ENCODE measurements around the gene ANKRD55.
"Not testable (repeated sequence)": the region's sequence is repeated elsewhere in the genome, so short reads cannot be mapped to it uniquely, and the experiment has no call there.

The ANKRD55 gene

GRCh38 chr5:56100439-56101176, 132.5 kb downstream of the ANKRD55 start:
- no peak for DNase-seq

DNA sequence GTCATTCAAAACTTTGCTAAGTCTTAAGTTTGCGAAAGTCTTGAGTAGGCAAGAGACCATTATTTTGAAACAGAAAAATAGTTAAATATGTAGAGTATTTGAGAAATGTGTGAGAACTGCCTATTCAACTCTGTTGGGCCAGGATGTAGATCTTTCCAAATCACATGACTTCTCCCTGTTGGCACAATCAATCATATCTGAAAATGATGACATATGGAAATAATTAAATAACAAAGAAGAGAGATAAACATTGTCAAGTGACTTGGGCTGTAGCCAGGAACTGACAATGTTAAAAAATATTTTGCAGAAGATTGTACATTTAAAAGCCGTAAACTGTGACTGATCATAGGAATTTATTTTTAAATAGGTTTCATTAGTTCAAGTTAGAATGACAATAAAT, 133.8 kb downstream of the ANKRD55 start:
- DNase-seq = no peak

- DNase-seq = no peak
Observed at GRCh38 chr5:56097055-56097454, 136.1 kb downstream of the ANKRD55 start.

GRCh38 chr5:56095579-56096102, 137.5 kb downstream of the ANKRD55 start:
- peak; percentile 86 for DNase-seq

DNA sequence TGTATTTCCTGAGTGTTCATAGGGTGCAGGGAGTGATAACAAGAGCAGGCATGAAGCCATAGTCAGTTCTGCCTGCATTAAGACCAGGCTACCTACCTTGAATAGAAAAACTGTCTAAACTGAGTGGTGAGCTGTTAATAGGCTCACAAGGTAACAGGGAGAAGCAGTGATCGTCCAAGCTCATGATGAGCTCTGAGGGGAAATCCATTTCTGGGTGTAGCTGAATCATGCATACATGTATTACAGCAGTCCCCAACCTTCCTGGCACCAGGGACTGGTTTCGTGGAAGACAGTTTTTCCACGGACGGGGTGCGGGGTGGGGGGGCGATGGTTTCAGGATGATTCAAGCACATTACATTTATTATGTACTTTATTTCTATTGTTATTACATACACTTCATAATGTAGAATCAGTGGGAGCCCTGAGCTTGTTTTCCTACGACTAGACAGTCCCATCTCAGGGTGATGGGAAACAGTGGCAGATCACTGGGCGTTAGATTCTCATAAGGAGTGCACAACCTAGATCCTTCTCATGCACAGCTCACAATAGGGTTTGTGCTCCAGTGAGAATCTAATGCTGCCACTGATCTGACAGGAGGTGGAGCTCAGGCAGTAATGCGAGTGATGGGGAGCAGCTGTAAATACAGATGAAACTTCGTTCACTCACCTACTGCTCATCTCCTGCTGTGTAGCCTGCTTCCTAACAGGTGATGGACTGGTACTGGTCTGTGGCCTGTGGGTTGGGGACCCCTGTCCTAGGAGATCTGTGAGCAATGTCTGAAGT, 138.4 kb downstream of the ANKRD55 start:
- DNase-seq = peak; percentile 74

- DNase-seq = no peak
Observed at GRCh38 chr5:56093970-56094369, 139.2 kb downstream of the ANKRD55 start.

DNA sequence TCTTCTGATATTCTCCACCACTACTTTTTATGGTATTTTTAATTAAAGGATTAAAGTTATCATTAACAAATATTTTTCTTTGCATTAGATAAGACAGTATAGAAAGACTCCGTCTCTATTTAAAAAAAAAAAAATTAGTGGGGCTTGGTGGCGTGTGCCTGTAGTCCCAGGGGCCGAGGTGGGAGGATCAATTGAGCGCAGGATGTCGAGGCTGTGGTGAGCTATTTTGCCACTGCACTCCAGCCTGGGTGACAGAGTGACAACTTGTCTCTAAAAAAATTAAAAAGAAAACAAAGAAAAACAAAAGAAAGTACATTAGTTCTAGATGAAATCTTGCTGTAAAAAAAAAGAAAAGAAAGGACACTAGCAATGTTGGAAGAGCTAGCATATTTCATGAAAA, 141.0 kb downstream of the ANKRD55 start:
- no peak for DNase-seq

- no peak for DNase-seq
Observed at GRCh38 chr5:56091664-56092063, 141.5 kb downstream of the ANKRD55 start.

DNA sequence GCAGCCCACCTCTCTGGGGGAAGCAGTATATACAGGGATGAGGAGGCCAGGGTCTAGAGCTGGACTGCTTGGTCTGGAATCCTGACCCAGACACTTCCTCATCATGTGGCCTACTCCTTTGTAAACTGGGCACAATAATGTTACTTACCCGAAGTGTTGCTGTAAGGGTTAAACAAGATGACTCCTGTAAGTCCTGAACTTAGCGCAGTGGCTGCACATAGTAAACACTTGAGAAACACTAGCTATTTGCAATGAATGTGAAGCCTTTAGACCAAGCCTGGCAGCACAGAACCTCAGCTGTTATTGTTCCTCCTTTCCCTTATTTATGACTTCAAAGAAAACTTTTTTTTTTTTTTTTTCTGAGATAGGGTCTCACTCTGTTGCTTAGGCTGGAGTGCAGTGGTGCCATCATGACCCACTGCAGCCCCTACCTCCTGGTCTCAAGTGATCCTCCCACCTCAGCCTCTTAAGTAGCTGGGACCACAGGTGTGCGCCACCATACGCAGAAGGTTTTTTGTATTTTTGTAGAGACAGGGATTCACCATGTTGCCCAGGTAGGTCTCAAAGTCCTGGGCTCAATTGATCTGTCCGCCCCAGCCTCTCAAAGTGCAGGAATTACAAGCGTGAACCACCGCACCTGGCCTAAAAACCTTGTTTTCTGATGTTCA, 142.2 kb downstream of the ANKRD55 start:
- no peak for DNase-seq

GRCh38 chr5:56088967-56089829, 143.9 kb downstream of the ANKRD55 start:
- DNase-seq = no peak

DNA sequence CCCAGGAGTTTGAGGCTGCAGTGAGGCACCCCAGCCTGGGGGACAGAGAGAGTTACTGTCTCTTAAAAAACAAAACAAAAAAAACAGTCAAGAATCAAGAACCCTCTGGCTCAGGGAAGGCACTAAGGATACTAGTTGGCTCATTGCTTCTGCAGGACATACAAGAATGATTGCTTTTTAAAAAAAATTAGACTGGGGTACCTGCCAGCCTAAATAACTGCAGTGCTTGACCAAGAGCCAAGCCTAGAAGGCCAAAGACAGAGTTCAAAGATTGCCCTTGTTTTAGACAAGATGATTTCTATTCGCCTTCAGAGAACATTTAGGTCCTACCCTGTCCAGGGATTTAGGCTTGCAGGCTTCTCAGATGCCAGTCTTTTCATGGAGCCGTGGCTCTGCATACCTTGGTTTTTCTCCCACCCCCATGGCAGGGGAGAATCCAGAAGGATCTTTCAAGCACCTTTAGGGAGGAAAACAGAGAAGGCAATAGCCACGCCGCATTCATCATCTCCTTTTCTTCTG, 144.6 kb downstream of the ANKRD55 start:
- no peak for DNase-seq

DNA sequence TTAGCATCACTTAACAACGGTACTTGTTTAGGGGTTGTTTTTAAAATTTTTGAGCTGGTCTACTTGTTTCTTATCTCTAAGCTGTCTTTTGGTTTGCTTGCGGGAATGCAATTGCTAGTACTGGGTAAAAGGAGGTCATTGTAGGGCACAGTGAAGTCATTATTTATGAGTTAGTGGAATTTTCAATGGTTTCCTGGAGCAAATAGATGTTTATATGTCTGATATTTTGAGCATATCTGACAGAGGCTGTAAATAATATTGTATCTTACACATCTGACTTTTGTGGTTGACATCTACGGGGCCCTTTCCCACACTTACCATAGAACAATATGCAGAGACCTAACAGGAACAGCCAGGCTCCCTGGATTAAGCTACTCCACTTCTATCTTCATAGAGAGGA, 147.9 kb downstream of the ANKRD55 start:
- DNase-seq = no peak

GRCh38 chr5:56083286-56083854, 149.8 kb downstream of the ANKRD55 start:
- DNase-seq = no peak

GRCh38 chr5:56081053-56081642, 152.0 kb downstream of the ANKRD55 start:
- DNase-seq = peak; percentile 22

DNA sequence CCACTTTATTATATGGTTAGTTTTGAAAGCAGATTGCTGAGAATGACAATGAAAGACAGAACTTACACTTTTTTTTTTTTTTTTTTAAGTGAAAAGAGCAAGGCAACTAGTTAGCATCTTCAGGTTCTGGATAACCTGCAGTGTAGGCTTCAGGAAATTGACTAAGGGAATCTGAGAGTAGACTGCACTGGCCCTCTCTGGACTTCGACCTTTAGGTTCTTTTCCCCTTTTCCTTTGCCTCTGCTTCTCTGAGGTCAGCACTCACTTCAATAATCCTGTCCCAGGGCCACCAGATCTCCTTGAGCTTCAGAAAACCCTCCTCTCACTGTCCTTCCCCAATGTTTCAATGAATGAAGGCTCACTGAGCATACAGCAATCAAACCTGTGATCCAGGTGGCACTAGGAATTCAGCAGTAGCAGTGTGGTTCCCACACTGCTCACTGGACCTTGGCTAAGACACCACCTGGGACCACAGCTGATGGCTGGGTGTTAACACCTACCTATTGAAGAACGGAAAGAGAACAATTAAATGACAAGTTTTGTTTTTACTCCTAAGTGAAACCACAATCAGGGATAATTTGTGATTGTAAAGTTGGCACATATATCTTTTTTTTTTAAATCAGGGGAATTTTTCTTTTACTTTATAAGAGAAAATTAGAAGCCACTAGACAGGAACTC, 152.6 kb downstream of the ANKRD55 start:
- no peak for DNase-seq

DNA sequence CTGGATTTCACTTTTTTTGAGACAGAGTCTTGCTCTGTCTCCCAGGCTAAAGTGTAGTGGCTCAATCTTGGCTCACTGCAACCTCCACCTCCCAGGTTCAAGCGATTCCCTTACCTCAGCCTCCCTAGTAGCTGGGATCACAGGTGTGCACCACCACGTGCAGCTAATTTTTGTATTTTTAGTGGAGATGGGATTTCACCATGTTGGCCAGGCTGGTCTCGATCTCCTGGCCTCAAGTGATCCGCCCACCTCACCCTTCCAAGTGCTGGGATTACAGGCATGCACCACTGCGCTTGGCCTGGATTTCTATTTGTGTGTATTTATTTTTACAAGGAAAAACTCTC, 154.0 kb downstream of the ANKRD55 start:
- not testable (repeated sequence) for DNase-seq

GRCh38 chr5:56078278-56079156, 154.6 kb downstream of the ANKRD55 start:
- no peak for DNase-seq

DNA sequence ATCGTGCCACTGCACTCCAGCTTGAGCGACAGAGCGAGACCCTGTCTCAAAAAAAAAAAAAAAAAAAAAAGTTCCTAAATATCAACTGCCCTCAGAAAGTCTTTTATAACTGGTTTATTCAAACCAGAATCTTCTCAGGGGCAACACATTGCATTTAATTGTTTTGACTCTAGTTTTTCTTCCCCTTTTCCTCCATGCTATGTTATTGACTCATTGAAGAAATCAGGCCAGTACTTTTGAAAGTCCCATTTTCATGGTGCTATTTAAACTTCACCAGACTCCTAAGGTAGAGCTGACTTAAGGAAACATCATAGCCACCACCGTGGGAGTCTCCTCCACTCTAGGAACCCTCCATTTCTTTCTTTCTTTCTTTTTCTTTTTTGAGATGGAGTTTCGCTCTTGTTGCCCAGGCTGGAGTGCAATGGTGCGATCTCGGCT, 155.3 kb downstream of the ANKRD55 start:
- DNase-seq = peak; percentile 49

DNA sequence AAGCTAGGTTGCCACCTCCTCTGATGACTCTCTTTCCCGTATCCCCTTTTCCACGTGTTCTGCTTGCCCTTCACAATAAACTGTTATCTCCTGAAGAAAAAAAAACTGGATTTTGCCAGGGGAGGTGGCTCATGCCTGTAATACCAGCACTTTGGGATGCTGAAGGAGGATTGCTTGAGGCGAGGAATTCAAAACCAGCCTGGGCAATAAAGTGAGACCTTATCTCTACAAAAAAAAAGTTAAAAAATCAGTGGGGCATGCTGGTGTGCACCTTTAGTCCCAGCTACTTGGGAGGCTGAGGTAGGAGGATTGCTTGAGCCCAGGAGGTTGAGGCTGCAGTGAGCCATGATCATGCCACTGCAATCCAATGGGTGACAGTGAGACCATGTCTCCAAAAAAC, 156.6 kb downstream of the ANKRD55 start:
- no peak for DNase-seq

DNA sequence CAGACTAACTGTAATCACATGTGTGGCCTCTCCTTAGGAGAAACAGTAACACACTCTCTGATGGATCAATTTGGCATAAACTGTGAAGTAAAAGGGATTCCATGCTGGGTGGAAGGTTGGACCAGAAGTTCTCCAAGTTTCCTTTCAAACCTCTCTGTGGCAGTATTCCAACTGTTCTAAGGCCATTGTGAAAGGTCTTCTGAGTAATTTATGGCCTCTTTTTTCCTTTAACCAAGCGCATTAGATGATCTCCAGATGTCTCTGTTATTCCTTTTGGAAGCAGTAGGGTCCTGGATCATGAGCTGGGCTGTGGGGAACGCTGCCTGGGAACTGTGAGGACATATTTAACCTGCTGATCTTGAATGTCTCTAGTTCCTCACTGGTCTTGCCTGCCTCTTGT, 157.8 kb downstream of the ANKRD55 start:
- DNase-seq = no peak

Measured in inflammatory macrophage treated with lipopolysaccharide for 4 hours (primary cell).